Effector memory CD4-positive, alpha-beta T cell (primary cell): Measurements from ENCODE around the gene NUDCD3.

ENCODE experiments used
- DNase-seq, 3 donors: peaks; one replicate each; pipeline ENCODE4 v3.0.0-alpha.2; 2020
- H3K27ac ChIP-seq: 2 replicates; pipeline ENCODE4 v1.7.0; 2013; ENCODE audit warnings: mild to moderate bottlenecking, low read length, moderate library complexity; ENCODE audit not compliant: insufficient read depth, poor library complexity, severe bottlenecking
- H3K27me3 ChIP-seq: replicated peaks from 2 replicates; pipeline ENCODE4 v1.7.0; 2013; ENCODE audit warnings: mild to moderate bottlenecking, low read length; ENCODE audit not compliant: insufficient read depth, control insufficient read depth, poor library complexity, severe bottlenecking
- H3K36me3 ChIP-seq: 2 replicates; pipeline ENCODE4 v1.7.0; 2013; ENCODE audit warnings: mild to moderate bottlenecking, low read length, moderate library complexity; ENCODE audit not compliant: control insufficient read depth, insufficient read depth
- H3K4me1 ChIP-seq: 2 replicates; pipeline ENCODE4 v1.7.0; 2013; ENCODE audit warnings: low read length, mild to moderate bottlenecking; ENCODE audit not compliant: control insufficient read depth, insufficient read depth, poor library complexity, severe bottlenecking
- H3K4me3 ChIP-seq: 2 replicates; pipeline ENCODE4 v1.7.0; 2013; ENCODE audit warnings: low read length, low read depth, mild to moderate bottlenecking; ENCODE audit not compliant: insufficient read depth, poor library complexity, severe bottlenecking
- H3K9me3 ChIP-seq: 2 replicates; pipeline ENCODE4 v1.7.0; 2013; ENCODE audit warnings: mild to moderate bottlenecking, low read length, moderate library complexity; ENCODE audit not compliant: control insufficient read depth

NUDCD3 gene

DNA sequence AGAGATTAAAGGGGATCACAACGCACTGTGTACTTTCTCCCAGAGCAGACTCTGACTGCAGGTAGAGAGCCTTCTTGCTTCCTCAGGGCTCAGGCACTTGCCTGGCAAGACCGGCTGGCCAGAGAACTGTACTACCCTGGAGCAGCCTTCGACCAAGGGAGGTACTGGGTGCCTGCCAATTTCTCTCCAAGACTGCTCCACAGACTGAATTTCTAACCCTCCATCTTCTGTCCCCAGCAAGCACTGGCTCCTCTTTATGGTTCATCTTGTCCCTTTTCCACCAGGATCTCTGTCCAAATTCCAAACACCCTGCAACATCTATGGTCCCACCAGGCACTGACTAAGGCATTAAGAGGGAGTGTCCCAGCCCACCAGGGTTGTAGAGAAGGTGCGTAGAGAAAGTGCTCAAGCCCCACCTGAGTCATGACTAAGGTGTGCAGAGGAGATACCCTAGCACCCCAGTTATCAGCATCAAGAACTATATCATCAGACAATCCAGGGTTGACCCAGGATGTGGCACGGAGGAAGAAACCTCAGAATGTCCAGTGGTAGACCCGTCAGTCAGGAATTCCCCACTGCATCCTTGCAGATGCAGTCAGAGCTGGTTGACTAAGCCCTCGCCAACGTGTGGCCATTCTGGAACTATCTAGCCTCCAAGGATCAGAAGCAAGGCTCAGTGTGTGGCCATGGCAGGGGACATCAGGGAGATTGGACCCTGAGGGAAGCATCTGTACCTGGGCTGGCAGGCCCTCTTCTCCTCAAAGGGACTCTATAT lies 104.1 kb downstream of the NUDCD3 start:
- Histone ChIP-seq H3K27me3 (no peaks in the 10 kb centered on the region), H3K27ac (no peak overlapping the region), H3K4me3 (no peak overlapping the region), H3K36me3 (peaks cover 61% of the 10 kb centered on the region), H3K9me3 (no peaks in the 10 kb centered on the region), H3K4me1 (no peaks in the 10 kb centered on the region)
- DNase-seq, result no peak

DNA sequence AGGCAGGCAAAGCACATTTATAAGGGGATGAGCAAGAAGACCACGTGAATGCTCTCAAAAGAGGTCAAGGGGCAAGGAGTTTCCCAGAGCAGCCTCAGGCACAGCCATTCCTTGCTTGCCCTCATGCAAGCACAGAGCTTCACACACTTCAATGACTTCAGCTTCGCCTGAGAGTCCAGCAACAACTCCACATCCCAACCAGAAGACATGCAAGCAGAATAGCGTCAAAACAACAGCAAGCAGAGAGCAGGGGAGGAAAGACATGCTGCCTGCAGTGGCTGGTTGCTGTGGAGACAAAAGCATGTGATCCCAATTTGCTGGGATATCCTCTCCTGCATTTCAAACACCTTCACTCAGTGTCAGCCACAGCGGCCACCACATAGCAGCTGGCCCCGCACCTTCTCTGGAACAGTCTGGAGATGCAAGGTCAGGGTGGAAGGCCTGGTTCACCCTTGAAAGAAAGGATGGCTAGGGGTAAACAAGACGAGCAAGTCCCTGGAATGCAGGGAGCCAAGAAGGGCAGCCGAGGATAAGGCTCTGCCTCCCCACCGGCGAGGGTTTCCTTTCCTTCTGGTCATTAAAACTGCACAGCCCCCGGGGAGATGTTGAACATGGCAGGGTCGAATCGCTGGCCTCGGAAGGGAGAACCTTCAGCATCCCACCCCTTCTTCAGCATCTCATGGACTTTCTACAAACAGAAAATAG lies 104.9 kb downstream of the NUDCD3 start:
- peaks cover 54% of the 10 kb centered on the region for H3K36me3 ChIP-seq
- DNase-seq, result no peak

DNA sequence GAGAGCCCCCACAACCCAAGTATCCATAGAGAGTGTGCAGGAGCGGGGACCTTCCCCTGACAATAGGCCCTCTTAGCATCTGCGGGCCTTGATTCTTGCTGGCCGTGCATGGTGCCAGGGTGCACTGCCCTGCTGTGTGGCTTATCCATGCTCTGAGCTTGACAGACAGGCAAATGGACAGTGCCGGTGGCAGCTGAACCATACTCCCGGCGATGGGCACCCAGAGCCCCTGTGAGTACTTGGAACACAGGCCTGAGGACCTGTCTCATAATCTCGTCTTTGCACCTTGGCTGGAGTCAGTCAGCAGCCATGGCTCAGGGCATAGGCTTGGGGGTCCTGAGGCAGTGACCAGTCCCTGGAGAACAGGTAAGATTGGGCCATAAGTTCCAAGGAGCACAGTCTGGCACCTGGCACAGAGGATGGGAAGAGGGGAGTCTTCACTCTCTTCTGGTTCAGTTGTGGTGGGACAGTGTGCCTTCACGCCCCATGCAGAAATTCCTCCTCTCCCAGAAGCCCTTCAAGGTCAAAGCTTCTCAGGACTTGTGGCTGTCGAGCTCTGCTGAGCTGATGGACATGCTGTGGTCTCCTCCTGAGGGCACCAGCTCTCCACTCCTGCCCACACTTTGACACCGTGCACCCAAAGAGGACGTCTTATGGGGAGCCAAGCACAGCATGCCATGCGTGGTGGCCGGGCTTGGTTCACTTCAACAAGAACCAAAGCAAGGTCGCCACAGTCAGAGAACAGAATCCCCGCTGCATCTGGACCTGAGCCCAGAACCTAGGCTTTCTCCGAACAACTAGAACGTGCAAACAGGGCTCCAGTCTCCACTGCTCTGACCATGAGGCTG lies 105.6 kb downstream of the NUDCD3 start:
- Histone ChIP-seq H3K9me3 (no peaks in the 10 kb centered on the region), H3K36me3 (peaks cover 50% of the 10 kb centered on the region), H3K27ac (no peak overlapping the region), H3K4me1 (no peaks in the 10 kb centered on the region), H3K4me3 (no peak overlapping the region), H3K27me3 (no peaks in the 10 kb centered on the region)
- no peak for DNase-seq

More for the DNA sequence above, 104.9 kb downstream of the NUDCD3 start:
- Histone ChIP-seq H3K4me3 (no peak overlapping the region), H3K4me1 (no peaks in the 10 kb centered on the region), H3K9me3 (no peaks in the 10 kb centered on the region), H3K27ac (no peak overlapping the region), H3K27me3 (no peaks in the 10 kb centered on the region)

DNA sequence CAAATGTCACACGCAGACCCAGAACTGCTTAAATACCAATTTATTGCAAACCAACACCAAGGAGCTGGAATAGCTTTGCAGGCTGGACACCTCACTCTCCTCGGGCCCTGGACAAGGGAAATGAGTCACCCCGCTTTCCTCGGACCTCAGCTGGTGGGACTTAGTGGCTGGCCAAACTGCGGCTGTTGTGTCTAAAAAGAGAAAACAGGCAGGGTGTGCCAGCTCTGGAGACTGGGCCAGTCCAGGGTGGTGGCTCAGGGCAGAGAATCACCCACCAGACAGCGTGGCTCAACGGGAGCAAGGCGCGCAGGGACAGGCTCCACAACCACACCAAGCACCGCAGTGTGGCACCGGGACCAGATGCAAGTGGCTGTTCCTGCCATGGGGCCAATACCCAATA lies 106.9 kb downstream of the NUDCD3 start:
- Histone ChIP-seq H3K36me3 (peaks cover 37% of the 10 kb centered on the region), H3K27ac (no peak overlapping the region), H3K4me3 (no peak overlapping the region), H3K4me1 (no peaks in the 10 kb centered on the region), H3K9me3 (no peaks in the 10 kb centered on the region), H3K27me3 (no peaks in the 10 kb centered on the region)
- DNase-seq, result no peak

DNA sequence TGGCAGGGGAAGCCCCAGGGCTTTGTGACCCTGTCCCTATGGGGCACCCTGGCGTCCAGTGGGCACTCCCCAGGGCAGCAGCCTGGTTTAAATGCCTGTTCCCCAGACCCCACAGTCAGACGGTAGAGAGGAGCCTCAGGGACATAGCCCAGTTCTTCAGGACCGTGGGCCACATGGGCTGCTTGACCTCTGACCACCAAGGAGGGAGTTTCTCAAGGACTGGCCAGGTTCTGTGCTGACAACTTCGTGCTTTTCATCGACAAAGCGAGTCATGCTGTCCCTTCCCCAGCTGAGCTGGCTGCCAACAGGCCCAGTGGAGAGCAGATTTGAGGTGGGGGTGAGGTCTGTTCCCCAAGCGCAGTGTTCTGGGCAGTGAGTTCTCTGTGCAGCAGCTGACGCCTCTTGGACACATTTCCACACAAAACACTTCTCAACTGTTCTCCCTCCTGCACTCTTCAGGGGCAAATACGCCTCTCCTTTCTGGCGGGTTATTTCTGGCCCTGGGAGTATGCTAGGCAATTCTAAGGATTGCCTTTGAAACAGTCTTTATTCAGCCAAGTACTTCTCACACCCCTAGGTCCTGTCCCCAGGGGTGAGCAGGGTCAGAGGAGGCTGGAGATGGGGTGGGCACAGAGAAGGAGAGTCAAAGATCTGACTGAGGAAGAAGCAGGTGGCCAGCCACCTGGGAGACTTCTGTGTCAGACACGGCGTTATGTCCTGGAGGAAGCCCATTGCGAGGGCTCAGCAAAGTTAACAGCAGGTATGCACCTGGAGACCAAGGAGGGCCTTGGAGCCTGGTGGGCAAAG lies 107.8 kb downstream of the NUDCD3 start:
- no peaks in the 10 kb centered on the region for H3K27me3 ChIP-seq
- H3K36me3 ChIP-seq, result peaks cover 31% of the 10 kb centered on the region
- DNase-seq, result no peak
- no peak overlapping the region for H3K4me3 ChIP-seq
- H3K27ac ChIP-seq, result no peak overlapping the region
- H3K9me3 ChIP-seq, result no peaks in the 10 kb centered on the region
- H3K4me1 ChIP-seq, result no peaks in the 10 kb centered on the region

DNA sequence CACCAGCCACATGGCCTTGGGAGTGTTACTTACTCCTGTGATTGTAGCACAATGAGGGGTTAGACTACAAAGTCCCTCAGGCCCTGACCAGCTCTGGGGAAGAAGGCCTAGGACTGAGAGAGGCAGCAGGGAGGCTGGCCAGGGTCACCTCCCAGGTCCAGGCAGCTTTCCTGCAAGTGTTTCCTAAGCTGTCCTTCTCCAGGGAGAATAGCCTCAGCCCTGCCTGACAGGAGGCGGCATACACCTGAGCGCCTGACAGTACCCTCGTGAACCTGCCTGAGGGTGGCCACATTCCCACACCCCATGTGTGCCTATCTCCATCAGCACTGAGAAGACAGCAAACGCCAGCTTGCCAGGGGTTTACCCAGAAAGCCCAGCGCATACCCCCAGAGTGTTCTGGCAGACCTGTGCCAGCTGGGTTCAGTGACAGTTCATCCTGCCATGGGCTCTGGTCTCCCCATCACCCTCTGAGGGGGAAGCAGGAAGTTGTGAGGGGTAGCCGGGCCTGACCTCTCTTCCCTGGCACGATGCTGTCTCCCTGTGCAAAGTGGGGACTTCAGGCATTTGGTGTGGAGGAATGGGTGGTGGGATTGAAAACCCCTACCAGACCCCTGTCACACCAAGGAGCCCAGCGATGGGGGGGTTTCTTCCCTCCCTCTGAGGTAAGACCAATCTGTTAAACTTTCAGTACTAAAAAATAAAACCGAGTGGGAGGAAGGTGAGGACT lies 108.8 kb downstream of the NUDCD3 start:
- no peak overlapping the region for H3K27ac ChIP-seq
- H3K9me3 ChIP-seq, result no peaks in the 10 kb centered on the region
- H3K36me3 ChIP-seq, result peaks cover 27% of the 10 kb centered on the region
- H3K4me3 ChIP-seq, result no peak overlapping the region
- DNase-seq, result no peak
- H3K4me1 ChIP-seq, result no peaks in the 10 kb centered on the region
- H3K27me3 ChIP-seq, result no peaks in the 10 kb centered on the region

DNA sequence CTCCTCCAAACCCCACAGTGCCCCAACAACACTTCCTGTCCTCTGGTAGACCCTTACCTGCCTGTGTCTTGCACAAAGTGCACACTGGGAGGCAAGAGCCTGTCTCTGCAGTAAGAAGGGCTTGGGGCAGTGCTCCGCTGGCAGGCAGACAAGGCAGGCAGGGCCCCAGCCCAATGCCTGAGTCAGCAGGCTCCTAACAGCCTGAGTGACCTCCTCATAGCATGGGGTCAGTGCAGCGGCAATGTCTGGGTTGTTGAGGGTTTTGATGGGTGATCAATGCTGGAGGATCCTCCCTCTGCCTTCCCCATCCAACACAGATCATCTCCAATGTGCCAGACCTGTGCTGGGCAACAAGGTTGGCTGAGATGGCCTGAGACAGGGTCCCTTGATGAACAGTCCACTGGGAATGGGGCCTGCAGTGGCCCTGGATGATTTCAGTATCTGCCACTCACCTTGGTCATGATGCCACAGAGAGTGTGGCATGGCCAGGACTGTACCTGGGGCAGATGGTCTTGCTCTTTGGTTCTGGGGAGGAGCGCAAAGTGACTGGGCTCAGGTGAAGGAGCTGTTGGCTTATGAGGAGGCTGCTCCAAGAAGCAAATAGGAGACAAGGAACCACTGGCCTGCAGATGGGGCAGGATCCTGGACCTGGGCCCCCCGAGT lies 109.5 kb downstream of the NUDCD3 start:
- H3K36me3 ChIP-seq, result peaks cover 23% of the 10 kb centered on the region
- no peaks in the 10 kb centered on the region for H3K27me3 ChIP-seq
- H3K4me3 ChIP-seq, result no peak overlapping the region
- H3K27ac ChIP-seq, result no peak overlapping the region
- no peaks in the 10 kb centered on the region for H3K4me1 ChIP-seq
- no peak for DNase-seq
- no peaks in the 10 kb centered on the region for H3K9me3 ChIP-seq

DNA sequence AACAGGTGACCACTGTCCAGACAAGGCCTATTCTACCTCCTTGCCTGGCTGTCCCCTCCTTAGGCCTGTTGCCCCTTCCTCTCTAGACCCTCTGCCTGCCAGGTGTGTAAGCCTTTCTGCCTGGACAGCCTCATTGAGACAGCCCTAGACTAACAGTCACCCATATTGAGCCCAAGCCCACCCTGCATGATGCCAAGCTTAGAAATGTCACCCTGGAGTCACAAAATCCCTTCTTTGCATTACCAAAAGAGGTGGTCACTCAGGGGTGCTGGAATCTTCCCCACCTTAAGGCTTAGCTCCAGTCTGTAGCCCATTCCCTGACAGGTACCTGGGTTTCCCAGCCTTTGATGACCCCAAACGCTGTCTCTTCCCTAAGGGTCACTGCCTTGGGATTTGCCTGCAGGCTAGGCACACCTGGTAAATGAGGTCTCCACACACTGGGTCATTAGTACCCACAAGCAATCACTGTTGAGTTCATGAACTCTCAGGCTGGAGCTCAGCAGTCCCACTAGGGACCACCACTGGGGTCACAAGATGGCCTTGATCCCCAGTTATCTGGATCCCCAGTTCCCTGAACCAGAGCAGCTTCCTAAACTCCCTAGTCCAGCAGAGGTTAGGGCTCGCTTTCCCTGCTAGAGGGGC lies 110.1 kb downstream of the NUDCD3 start:
- no peaks in the 10 kb centered on the region for H3K9me3 ChIP-seq
- no peak overlapping the region for H3K4me3 ChIP-seq
- no peaks in the 10 kb centered on the region for H3K27me3 ChIP-seq
- H3K27ac ChIP-seq, result no peak overlapping the region
- H3K4me1 ChIP-seq, result no peaks in the 10 kb centered on the region
- no peak for DNase-seq
- peaks cover 17% of the 10 kb centered on the region for H3K36me3 ChIP-seq
